ENCODE results near the gene DMRT1.
"Not testable (repeated sequence)": the region's sequence is repeated elsewhere in the genome, so short reads cannot be mapped to it uniquely, and the experiment has no call there.

The DMRT1 gene

DNA sequence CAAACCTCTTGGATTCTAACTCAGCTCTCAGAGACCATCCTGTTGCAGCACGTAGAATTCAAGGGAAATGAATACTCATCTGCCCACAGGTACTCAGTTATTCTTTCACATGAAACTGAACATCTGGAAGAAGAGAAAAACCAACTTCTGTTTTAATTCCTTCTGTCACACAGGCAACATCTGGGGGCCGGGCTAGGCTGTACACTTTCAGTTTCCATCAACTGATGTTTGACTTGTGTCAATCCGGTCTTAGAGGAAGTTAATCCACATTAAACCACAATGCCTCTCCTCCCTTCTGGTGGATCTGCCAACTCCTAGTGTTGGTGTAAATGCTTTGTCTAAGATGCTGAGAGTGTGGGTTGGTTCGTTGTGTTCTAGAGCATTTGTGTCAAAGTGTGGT is 152.5 kb downstream of the DMRT1 start:
- TF ChIP-seq, protein P1, sequence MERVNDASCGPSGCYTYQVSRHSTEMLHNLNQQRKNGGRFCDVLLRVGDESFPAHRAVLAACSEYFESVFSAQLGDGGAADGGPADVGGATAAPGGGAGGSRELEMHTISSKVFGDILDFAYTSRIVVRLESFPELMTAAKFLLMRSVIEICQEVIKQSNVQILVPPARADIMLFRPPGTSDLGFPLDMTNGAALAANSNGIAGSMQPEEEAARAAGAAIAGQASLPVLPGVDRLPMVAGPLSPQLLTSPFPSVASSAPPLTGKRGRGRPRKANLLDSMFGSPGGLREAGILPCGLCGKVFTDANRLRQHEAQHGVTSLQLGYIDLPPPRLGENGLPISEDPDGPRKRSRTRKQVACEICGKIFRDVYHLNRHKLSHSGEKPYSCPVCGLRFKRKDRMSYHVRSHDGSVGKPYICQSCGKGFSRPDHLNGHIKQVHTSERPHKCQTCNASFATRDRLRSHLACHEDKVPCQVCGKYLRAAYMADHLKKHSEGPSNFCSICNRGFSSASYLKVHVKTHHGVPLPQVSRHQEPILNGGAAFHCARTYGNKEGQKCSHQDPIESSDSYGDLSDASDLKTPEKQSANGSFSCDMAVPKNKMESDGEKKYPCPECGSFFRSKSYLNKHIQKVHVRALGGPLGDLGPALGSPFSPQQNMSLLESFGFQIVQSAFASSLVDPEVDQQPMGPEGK (CRISPR knock-in tag; IDR thresholded peaks at IDR 0.05; ENCODE audit: borderline replicate concordance) = no peak
- TF ChIP-seq, protein P2, sequence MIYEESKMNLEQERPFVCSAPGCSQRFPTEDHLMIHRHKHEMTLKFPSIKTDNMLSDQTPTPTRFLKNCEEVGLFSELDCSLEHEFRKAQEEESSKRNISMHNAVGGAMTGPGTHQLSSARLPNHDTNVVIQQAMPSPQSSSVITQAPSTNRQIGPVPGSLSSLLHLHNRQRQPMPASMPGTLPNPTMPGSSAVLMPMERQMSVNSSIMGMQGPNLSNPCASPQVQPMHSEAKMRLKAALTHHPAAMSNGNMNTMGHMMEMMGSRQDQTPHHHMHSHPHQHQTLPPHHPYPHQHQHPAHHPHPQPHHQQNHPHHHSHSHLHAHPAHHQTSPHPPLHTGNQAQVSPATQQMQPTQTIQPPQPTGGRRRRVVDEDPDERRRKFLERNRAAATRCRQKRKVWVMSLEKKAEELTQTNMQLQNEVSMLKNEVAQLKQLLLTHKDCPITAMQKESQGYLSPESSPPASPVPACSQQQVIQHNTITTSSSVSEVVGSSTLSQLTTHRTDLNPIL (CRISPR knock-in tag; IDR thresholded peaks at IDR 0.05; ENCODE audit: low read depth) = no peak
- TF ChIP-seq ZFP30 (CRISPR knock-in tag; IDR thresholded peaks at IDR 0.05) (no peak), ZFP3 (CRISPR knock-in tag; IDR thresholded peaks at IDR 0.05) (no peak), ZC3H10 (CRISPR knock-in tag; IDR thresholded peaks at IDR 0.05) (no peak), ISL1 (CRISPR knock-in tag; IDR thresholded peaks at IDR 0.05) (no peak), OSR1 (CRISPR knock-in tag; IDR thresholded peaks at IDR 0.05) (no peak), TCF4 (CRISPR knock-in tag; IDR thresholded peaks at IDR 0.05; ENCODE audit: borderline replicate concordance) (no peak)
- no peak for ATAC-seq

DNA sequence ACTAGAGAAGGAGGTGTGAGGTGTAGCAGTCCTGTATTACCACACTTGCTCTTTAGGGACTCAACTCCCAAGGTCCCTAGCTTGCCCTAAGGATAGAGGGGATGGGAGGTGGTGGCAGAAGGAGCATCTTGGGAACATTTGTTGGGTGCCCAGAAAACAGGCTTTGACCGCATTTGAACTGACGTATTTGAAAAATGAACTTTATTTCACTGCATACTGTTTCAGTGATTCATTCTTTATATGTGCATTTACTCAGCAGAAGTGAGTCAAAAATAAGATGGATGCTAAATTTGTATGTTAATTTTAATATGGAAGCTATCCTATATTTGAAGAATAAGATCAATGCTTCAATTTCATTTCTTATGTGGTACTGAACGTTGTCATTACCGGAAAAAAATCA is 153.7 kb downstream of the DMRT1 start:
- no peak for ATAC-seq
- TF ChIP-seq, protein P2 (CRISPR knock-in tag; IDR thresholded peaks at IDR 0.05; ENCODE audit: low read depth) = no peak
- TF ChIP-seq GLIS3 (CRISPR knock-in tag; IDR thresholded peaks at IDR 0.05) (no peak), ISL1 (CRISPR knock-in tag; IDR thresholded peaks at IDR 0.05) (no peak), ZFP3 (CRISPR knock-in tag; IDR thresholded peaks at IDR 0.05) (no peak), CSDC2 (CRISPR knock-in tag; IDR thresholded peaks at IDR 0.05) (no peak), ARNTL (CRISPR knock-in tag; IDR thresholded peaks at IDR 0.05; ENCODE audit: borderline replicate concordance, low read depth) (no peak), RARB (CRISPR knock-in tag; IDR thresholded peaks at IDR 0.05) (no peak), ZNF8 (CRISPR knock-in tag; IDR thresholded peaks at IDR 0.05) (no peak), ZNF565 (CRISPR knock-in tag; conservative IDR thresholded peaks at IDR 0.05; ENCODE audit: low read depth) (no peak), ZFP30 (CRISPR knock-in tag; IDR thresholded peaks at IDR 0.05) (no peak), TCF4 (CRISPR knock-in tag; IDR thresholded peaks at IDR 0.05; ENCODE audit: borderline replicate concordance) (no peak)
- TF ChIP-seq, protein P3, sequence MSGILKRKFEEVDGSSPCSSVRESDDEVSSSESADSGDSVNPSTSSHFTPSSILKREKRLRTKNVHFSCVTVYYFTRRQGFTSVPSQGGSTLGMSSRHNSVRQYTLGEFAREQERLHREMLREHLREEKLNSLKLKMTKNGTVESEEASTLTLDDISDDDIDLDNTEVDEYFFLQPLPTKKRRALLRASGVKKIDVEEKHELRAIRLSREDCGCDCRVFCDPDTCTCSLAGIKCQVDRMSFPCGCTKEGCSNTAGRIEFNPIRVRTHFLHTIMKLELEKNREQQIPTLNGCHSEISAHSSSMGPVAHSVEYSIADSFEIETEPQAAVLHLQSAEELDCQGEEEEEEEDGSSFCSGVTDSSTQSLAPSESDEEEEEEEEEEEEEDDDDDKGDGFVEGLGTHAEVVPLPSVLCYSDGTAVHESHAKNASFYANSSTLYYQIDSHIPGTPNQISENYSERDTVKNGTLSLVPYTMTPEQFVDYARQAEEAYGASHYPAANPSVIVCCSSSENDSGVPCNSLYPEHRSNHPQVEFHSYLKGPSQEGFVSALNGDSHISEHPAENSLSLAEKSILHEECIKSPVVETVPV (CRISPR knock-in tag; IDR thresholded peaks at IDR 0.05) = no peak
- TF ChIP-seq, protein P4, sequence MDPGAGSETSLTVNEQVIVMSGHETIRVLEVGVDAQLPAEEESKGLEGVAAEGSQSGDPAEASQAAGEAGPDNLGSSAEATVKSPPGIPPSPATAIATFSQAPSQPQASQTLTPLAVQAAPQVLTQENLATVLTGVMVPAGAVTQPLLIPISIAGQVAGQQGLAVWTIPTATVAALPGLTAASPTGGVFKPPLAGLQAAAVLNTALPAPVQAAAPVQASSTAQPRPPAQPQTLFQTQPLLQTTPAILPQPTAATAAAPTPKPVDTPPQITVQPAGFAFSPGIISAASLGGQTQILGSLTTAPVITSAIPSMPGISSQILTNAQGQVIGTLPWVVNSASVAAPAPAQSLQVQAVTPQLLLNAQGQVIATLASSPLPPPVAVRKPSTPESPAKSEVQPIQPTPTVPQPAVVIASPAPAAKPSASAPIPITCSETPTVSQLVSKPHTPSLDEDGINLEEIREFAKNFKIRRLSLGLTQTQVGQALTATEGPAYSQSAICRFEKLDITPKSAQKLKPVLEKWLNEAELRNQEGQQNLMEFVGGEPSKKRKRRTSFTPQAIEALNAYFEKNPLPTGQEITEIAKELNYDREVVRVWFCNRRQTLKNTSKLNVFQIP (CRISPR knock-in tag; IDR thresholded peaks at IDR 0.05; ENCODE audit: borderline replicate concordance, low read depth) = no peak

DNA sequence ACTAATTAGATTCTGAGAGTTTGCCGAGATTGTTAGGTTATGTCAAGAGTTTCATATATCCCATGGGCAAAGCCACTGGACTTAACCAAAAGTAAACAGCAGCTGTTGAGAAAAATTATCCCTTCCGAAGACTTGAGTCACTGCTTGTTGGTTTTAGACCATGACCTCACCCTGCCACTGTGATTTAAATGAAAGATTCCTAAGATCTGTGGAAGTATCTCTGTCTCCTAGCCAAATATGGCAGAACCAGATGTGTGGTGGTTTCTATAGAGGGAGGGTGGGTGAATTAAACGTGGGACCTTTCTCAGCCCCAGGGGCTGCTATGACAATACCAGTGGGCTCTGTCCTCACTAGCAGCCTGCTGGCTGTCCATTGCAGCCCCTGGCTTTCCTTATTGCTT is 154.3 kb downstream of the DMRT1 start:
- TF ChIP-seq ZNF70 (CRISPR knock-in tag; IDR thresholded peaks at IDR 0.05) (no peak), TCF4 (CRISPR knock-in tag; IDR thresholded peaks at IDR 0.05; ENCODE audit: borderline replicate concordance) (no peak), ARNTL (CRISPR knock-in tag; IDR thresholded peaks at IDR 0.05; ENCODE audit: borderline replicate concordance, low read depth) (no peak), GLIS3 (CRISPR knock-in tag; IDR thresholded peaks at IDR 0.05) (no peak), OSR1 (CRISPR knock-in tag; IDR thresholded peaks at IDR 0.05) (no peak), ZFP3 (CRISPR knock-in tag; IDR thresholded peaks at IDR 0.05) (no peak), ZNF8 (CRISPR knock-in tag; IDR thresholded peaks at IDR 0.05) (no peak), ZNF565 (CRISPR knock-in tag; conservative IDR thresholded peaks at IDR 0.05; ENCODE audit: low read depth) (no peak)
- TF ChIP-seq, protein P5, sequence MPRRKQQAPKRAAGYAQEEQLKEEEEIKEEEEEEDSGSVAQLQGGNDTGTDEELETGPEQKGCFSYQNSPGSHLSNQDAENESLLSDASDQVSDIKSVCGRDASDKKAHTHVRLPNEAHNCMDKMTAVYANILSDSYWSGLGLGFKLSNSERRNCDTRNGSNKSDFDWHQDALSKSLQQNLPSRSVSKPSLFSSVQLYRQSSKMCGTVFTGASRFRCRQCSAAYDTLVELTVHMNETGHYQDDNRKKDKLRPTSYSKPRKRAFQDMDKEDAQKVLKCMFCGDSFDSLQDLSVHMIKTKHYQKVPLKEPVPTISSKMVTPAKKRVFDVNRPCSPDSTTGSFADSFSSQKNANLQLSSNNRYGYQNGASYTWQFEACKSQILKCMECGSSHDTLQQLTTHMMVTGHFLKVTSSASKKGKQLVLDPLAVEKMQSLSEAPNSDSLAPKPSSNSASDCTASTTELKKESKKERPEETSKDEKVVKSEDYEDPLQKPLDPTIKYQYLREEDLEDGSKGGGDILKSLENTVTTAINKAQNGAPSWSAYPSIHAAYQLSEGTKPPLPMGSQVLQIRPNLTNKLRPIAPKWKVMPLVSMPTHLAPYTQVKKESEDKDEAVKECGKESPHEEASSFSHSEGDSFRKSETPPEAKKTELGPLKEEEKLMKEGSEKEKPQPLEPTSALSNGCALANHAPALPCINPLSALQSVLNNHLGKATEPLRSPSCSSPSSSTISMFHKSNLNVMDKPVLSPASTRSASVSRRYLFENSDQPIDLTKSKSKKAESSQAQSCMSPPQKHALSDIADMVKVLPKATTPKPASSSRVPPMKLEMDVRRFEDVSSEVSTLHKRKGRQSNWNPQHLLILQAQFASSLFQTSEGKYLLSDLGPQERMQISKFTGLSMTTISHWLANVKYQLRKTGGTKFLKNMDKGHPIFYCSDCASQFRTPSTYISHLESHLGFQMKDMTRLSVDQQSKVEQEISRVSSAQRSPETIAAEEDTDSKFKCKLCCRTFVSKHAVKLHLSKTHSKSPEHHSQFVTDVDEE (CRISPR knock-in tag; IDR thresholded peaks at IDR 0.05) = no peak
- TF ChIP-seq, protein P1 (CRISPR knock-in tag; IDR thresholded peaks at IDR 0.05; ENCODE audit: borderline replicate concordance) = no peak
- TF ChIP-seq, protein P4 (CRISPR knock-in tag; IDR thresholded peaks at IDR 0.05; ENCODE audit: borderline replicate concordance, low read depth) = no peak
- no peak for ATAC-seq

DNA sequence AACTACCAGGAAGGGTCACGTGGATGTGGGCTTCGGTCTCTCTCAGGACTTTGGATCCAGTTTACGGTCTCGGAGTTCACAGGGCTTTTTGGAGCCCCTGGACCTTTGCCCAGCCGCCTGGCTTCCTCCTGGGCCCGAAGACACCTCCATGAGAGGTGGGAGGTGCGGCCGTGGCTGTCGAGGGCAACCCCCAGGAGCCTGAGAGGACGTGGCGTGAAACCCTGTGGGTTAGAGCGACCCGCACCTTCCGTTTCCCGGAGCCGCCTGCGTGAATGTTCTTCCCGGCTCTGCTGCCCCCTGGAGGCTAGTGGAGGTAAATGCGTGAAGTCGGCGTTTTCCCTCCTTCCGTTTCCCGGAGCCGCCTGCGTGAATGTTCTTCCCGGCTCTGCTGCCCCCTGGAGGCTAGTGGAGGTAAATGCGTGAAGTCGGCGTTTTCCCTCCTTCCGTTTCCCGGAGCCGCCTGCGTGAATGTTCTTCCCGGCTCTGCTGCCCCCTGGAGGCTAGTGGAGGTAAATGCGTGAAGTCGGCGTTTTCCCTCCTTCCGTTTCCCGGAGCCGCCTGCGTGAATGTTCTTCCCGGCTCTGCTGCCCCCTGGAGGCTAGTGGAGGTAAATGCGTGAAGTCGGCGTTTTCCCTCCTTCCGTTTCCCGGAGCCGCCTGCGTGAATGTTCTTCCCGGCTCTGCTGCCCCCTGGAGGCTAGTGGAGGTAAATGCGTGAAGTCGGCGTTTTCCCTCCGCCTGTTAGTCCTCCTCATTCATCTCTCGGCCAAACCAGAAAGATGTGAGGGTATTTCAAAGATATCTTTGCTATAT is 157.0 kb downstream of the DMRT1 start:
- not testable (repeated sequence) for ATAC-seq
